GM15510 (cell line): ENCODE data around the gene RAB5B.

ENCODE experiments used
- POLR2A ChIP-seq: IDR thresholded peaks from 3 replicates; pipeline ENCODE4 v1.6.1; 2011; ENCODE audit warnings: borderline replicate concordance; ENCODE audit not compliant: insufficient read length; ENCODE audit errors: extremely low read depth

RAB5B gene

GRCh38 chr12:55965941-55966407 is 7.9 kb upstream of the RAB5B start, which contains the start of gene PMEL:
PMEL (minus strand) TSS chr12:55966042; CDS start chr12:55966011, 31 bp downstream.
- TF ChIP-seq POLR2A, result no peak

DNA sequence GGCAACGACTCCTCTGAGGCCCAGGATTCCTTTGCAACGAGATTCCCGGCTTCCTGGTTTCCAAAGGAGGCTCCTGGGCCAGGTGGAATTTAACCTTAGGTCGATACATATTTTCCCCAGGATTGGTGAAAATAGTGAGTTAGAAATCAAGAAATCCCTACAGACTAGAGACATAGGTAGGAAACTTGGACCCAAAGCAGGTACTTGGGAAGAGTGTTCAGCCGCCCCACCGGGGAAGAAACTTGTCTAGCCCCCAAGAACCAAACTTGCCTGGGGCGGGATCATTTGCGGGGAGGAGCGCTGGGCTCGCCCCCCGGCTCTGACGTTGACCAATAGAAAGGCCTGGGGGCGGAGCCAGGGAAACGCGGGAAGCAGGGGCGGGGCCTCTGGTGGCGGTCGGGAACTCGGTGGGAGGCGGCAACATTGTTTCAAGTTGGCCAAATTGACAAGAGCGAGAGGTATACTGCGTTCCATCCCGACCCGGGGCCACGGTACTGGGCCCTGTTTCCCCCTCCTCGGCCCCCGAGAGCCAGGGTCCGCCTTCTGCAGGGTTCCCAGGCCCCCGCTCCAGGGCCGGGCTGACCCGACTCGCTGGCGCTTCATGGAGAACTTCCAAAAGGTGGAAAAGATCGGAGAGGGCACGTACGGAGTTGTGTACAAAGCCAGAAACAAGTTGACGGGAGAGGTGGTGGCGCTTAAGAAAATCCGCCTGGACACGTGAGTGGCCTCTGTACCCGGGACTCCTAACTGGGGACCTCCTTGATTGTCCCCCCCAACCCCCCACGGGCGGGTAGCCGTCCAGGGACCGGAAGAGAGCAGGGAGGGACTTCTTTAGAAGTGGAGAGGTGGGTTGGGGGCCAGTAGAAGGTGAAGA is 7.2 kb upstream of the RAB5B start, which contains the start of gene CDK2:
Gene CDK2, plus strand, starts transcription at position 423 of the 874 bp plus-strand sequence. Its CDS starts 179 bp downstream, at position 602.
- peak; percentile 75 for TF ChIP-seq POLR2A

DNA sequence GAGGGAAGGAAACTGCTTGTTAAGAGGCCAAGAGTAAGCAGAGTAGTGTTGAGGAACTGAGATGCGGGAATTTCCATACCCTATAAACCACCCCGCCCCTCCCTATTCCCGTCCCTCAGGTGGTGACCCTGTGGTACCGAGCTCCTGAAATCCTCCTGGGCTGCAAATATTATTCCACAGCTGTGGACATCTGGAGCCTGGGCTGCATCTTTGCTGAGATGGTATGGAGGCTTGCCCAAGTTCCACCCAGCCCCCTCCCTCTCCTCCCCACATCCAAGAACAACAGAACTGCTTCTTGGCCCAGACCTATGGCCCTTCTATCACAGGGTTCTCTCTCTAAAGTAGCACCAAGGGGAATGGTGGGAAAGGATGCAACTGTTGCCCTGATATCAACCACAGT is 4.5 kb upstream of the RAB5B start:
- TF ChIP-seq POLR2A, result no peak

- TF ChIP-seq POLR2A, result no peak
These were observed 3.1 kb upstream of the RAB5B start for GRCh38 chr12:55970775-55971174.

DNA sequence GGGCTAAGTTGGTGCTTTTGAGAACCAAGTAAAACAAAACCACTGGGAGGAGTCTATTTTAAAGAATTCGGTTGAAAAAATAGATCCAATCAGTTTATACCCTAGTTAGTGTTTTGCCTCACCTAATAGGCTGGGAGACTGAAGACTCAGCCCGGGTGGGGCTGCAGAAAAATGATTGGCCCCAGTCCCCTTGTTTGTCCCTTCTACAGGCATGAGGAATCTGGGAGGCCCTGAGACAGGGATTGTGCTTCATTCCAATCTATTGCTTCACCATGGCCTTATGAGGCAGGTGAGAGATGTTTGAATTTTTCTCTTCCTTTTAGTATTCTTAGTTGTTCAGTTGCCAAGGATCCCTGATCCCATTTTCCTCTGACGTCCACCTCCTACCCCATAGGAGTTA is 1.8 kb upstream of the RAB5B start:
- TF ChIP-seq POLR2A, result no peak

DNA sequence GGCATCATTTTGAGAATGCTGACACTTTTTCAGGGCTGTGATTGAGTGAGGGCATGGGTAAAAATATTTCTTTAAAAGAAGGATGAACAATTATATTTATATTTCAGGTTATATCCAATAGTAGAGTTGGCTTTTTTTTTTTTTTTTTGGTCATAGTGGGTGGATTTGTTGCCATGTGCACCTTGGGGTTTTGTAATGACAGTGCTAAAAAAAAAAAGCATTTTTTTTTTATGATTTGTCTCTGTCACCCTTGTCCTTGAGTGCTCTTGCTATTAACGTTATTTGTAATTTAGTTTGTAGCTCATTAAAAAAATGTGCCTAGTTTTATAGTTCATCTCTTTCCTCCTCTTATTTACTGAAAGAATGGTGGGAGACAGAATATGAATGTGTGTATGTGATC is 1.4 kb upstream of the RAB5B start:
- TF ChIP-seq POLR2A, result no peak

GRCh38 chr12:55972911-55973598 is 823 bp upstream of the RAB5B start:
- TF ChIP-seq POLR2A, result no peak

DNA sequence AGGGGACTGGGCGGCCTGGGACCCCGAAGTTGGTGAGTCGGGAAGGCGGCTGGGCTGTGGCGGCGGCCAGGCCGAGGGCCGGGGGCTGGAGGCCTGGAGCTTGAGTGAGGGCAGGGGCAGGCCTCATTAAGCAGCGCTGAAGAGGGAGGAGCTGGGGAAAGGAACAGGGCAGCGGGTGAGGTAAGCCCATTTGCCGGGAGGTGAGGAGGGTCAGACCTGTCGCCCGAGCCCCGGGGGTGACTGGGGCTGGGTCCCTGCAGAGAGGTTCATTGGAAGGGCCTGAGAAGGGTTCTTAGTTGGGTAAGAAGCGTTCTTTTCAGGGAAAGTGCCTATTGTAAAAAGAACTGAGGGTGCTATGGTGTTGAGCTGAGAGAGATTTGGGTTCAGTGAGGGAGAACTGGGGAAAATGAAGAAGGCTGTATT is 441 bp downstream of the RAB5B start:
- TF ChIP-seq POLR2A, result no peak

GRCh38 chr12:55978393-55978792 is 4.5 kb downstream of the RAB5B start:
- no peak for TF ChIP-seq POLR2A

DNA sequence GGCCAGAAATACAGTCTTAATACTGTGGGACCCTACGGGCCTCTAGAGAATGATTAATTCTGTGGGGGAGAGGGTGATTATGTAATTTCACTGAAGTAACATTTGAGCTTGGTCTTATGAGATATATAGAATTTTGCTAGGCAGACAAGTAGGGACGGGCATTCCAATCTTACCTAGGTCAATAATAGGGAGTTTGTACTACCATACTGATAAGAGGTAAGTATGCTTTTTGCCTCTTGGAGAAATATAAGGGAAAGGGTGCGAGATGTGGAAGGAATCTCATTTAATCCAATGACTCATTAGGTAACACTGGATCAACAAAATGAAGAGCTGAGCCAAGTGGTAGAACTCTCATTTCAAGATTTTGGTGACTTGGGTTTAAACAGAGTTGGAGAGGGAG is 5.2 kb downstream of the RAB5B start:
- no peak for TF ChIP-seq POLR2A

- TF ChIP-seq POLR2A, result no peak
These were observed 8.6 kb downstream of the RAB5B start for GRCh38 chr12:55982319-55982936.

DNA sequence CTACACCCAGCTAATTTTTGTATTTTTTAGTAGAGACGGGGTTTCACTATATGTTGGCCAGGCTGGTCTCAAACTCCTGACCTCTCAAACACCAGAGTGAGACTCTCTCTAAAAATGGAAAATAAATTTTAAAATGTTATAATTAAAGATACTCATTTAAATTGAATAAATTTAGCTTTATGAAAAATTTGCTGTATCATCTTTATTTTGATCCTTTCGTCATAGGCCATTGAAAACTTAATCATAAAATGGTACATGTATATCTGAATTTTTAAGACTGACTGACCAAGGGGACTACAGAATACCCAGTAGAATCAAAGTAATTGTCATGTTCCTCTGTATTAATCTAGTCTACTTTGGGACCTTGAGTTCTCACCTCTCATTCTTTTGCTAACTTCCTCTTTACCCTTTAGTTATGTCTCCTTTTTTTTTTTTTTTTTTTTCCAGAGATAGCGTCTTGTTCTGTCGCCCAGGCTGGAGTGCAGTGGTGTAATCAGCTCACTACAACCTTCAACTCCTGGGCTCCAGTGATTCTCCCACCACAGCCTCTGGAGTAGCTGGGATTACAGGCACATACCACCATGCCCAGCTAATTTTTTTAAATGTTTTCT is 9.5 kb downstream of the RAB5B start:
- no peak for TF ChIP-seq POLR2A

DNA sequence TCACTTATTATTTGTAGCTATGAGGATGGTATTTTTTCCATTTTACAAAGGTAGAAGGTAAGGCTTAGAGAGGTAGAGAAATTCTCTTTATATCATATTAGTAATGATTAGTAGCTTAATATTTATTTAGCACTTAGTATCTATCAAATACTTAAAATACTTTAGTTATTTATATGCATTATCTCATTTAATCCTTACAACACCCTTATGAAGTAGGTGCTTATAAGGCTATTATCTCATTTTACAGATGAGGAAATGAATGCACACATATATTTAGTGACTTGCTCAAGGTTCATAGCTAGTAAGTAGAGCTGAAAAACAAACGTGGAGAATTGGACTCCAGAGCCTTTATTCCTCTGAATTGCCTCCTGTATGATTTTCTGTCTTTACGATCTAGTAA is 11.0 kb downstream of the RAB5B start:
- no peak for TF ChIP-seq POLR2A

DNA sequence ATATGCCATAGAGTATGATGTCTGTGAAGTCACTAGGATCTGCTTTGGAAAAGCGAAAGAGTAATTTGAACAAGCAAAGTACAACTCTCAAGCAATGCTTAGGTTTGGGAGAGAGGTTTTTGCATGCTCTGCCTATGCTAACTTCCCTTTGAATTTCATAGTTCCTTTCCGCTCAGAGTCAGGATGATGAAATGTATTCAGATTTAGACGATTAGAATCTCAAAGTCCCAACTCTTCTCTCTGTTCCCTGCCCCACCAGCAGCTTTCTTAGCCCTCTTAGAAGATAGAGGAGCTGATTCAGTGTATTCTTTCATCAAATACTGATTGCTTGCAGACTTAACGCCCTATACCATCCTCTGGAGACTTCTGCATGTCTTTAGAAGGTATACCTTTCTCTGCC is 11.5 kb downstream of the RAB5B start:
- no peak for TF ChIP-seq POLR2A

GRCh38 chr12:55991110-55991509 is 17.2 kb downstream of the RAB5B start:
- TF ChIP-seq POLR2A, result no peak
